ENCODE measurements around the gene CMC2. TPM values are rescaled to one million over a fixed set of nuclear protein-coding genes. Genes with fewer than 3 reads are reported as not detected.

CMC2 gene
- total and polyA plus RNA-seq, 9 of the 15 experiments (the other 6 are each of a cell fraction or from before 2014, with no cell fraction given): 122 to 501 (median 172) TPM

- intact Hi-C loops (cut with micrococcal nuclease): no loop called here
Observed at GRCh38 chr16:80964351-80964750, 42.3 kb downstream of the CMC2 start.

More at GRCh38 chr16:80964351-80964750, 42.3 kb downstream of the CMC2 start:
- Histone ChIP-seq H3K4me2 (ENCODE audit: insufficient read depth, low read length) (no peak overlapping the region), H2AFZ (ENCODE audit: low read depth, low read length) (no peak overlapping the region), H3K4me1 (replicated peaks in 1 of 2; ENCODE audit: control insufficient read depth in 2 of 2, insufficient read depth in 2 of 2, low read length in 2 of 2) (no peaks in the 10 kb centered on the region), H3K79me2 (ENCODE audit: control insufficient read depth, insufficient read depth, low read length) (no peaks in the 10 kb centered on the region), H3K9me1 (ENCODE audit: control insufficient read depth, insufficient read depth, low read length) (no peaks in the 10 kb centered on the region), H4K20me1 (replicated peaks; ENCODE audit: control insufficient read depth, insufficient read depth, low read length) (no peaks in the 10 kb centered on the region), H3K4me3 (no peak overlapping the region), H3K36me3 (ENCODE audit: control insufficient read depth, insufficient read depth, low read length) (no peaks in the 10 kb centered on the region), H3K27ac (ENCODE audit: extremely low read depth, low read depth, low read length) (no peak overlapping the region), H3K27me3 (ENCODE audit: control insufficient read depth in 2 of 2, insufficient read depth in 2 of 2, low read length in 2 of 2) (no peaks in the 10 kb centered on the region), H3K9me3 (replicated peaks; ENCODE audit: control insufficient read depth, insufficient read depth, low read depth, low read length) (no peaks in the 10 kb centered on the region), H3K9ac (ENCODE audit: insufficient read depth in 1 of 2, low read depth in 2 of 2, low read length in 2 of 2) (no peak overlapping the region)
- in situ Hi-C loops (cut with MboI): no loop called here
- ChIA-PET POLR2A (no interaction called here), CTCF (ENCODE audit: low intra/inter-chr PET ratio) (no interaction called here)
- ATAC-seq (no peak), FAIRE-seq (no peak), DNase-seq (ENCODE audit: extremely low read depth in 1 of 4, low spot score in 3 of 4) (no peak)
- no TSS peak for BruUV-seq (replicated peaks)
- TF ChIP-seq, protein P1, sequence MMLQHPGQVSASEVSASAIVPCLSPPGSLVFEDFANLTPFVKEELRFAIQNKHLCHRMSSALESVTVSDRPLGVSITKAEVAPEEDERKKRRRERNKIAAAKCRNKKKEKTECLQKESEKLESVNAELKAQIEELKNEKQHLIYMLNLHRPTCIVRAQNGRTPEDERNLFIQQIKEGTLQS (IDR thresholded peaks at IDR 0.05): no peak
- TF ChIP-seq, protein P1 (CRISPR knock-in tag; conservative IDR thresholded peaks at IDR 0.05): no peak
- TF ChIP-seq ZNF354B (CRISPR knock-in tag; IDR thresholded peaks at IDR 0.05) (no peak), ZNF518B (CRISPR knock-in tag; IDR thresholded peaks at IDR 0.05) (no peak), GATAD2A (IDR thresholded peaks at IDR 0.05) (no peak), DNMT1 (IDR thresholded peaks at IDR 0.05) (no peak), ELF2 (CRISPR knock-in tag; IDR thresholded peaks at IDR 0.05) (no peak), ZNF217 (CRISPR knock-in tag; IDR thresholded peaks at IDR 0.05) (no peak), TBP (optimal IDR thresholded peaks at IDR 0.05; ENCODE audit: low read depth, low read length) (no peak), TRIM28 (IDR thresholded peaks at IDR 0.05) (no peak)
- TF ChIP-seq, protein P2, sequence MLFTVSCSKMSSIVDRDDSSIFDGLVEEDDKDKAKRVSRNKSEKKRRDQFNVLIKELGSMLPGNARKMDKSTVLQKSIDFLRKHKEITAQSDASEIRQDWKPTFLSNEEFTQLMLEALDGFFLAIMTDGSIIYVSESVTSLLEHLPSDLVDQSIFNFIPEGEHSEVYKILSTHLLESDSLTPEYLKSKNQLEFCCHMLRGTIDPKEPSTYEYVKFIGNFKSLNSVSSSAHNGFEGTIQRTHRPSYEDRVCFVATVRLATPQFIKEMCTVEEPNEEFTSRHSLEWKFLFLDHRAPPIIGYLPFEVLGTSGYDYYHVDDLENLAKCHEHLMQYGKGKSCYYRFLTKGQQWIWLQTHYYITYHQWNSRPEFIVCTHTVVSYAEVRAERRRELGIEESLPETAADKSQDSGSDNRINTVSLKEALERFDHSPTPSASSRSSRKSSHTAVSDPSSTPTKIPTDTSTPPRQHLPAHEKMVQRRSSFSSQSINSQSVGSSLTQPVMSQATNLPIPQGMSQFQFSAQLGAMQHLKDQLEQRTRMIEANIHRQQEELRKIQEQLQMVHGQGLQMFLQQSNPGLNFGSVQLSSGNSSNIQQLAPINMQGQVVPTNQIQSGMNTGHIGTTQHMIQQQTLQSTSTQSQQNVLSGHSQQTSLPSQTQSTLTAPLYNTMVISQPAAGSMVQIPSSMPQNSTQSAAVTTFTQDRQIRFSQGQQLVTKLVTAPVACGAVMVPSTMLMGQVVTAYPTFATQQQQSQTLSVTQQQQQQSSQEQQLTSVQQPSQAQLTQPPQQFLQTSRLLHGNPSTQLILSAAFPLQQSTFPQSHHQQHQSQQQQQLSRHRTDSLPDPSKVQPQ (CRISPR knock-in tag; IDR thresholded peaks at IDR 0.05; ENCODE audit: borderline replicate concordance): no peak
- WGBS (ENCODE audit: insufficient coverage, low coverage, missing lambda C conversion rate): 25% methylated on average over 2 of the region's 2 CpGs
